Glutamatergic neuron (in vitro differentiated cells): ENCODE results near the gene TMEM247. TPM values are rescaled to one million over a fixed set of nuclear protein-coding genes. Genes with fewer than 3 reads are reported as not detected.

Source experiments
- DNase-seq: peaks from one replicate; pipeline ENCODE4 v3.0.0; 2022
- H3K27ac Mint-ChIP-seq: one replicate; pipeline ENCODE4 v1.8.0; 2020; ENCODE audit warnings: mild to moderate bottlenecking, mixed read lengths, inconsistent platforms; ENCODE audit not compliant: unreplicated experiment
- H3K27me3 Mint-ChIP-seq: one replicate; pipeline ENCODE4 v1.8.0; 2020; ENCODE audit warnings: mild to moderate bottlenecking, moderate library complexity, mixed read lengths, inconsistent platforms; ENCODE audit not compliant: unreplicated experiment
- H3K36me3 Mint-ChIP-seq: one replicate; pipeline ENCODE4 v1.8.0; 2020; ENCODE audit warnings: mild to moderate bottlenecking, mixed read lengths, inconsistent platforms; ENCODE audit not compliant: unreplicated experiment
- H3K4me1 Mint-ChIP-seq: one replicate; pipeline ENCODE4 v1.8.0; 2020; ENCODE audit warnings: mild to moderate bottlenecking, low read depth, mixed read lengths, inconsistent platforms; ENCODE audit not compliant: unreplicated experiment
- H3K4me3 Mint-ChIP-seq: one replicate; pipeline ENCODE4 v1.8.0; 2020; ENCODE audit warnings: mild to moderate bottlenecking, mixed read lengths, inconsistent platforms; ENCODE audit not compliant: unreplicated experiment
- H3K9me3 Mint-ChIP-seq: one replicate; pipeline ENCODE4 v1.8.0; 2020; ENCODE audit warnings: mild to moderate bottlenecking, moderate library complexity, mixed read lengths, inconsistent platforms; ENCODE audit not compliant: unreplicated experiment
- CTCF ChIP-seq: fragments of 200-600 bp; sonication (generic); IDR thresholded peaks from one replicate; pipeline ENCODE4 v1.5.0; 2021; ENCODE audit not compliant: partially characterized antibody, unreplicated experiment
- total RNA-seq: library from RNA; stranded (reverse); fragmentation: NEBNext Ultra II Directional; extraction: Animal tissue kit (Norgen Biotek cat#: 25700); gene quantifications from one replicate; pipeline ENCODE4 v1.2.1, GENCODE V29; 2021; ENCODE audit not compliant: unreplicated experiment

The TMEM247 gene
- total RNA-seq, 1 donor from 2014 or later, result not detected

- peaks cover 8% of the 10 kb centered on the region for H3K27me3 Mint-ChIP-seq
- TF ChIP-seq CTCF, result no peak
- peaks cover 23% of the 10 kb centered on the region for H3K4me1 Mint-ChIP-seq
- H3K36me3 Mint-ChIP-seq, result peaks cover 6% of the 10 kb centered on the region
- no peaks in the 10 kb centered on the region for H3K9me3 Mint-ChIP-seq
- no peak for DNase-seq
- H3K4me3 Mint-ChIP-seq, result no peak overlapping the region
- no peak overlapping the region for H3K27ac Mint-ChIP-seq
Observed at GRCh38 chr2:46492301-46492700, 12.9 kb downstream of the TMEM247 start.

- Mint-ChIP-seq H3K27me3 (peaks cover 8% of the 10 kb centered on the region), H3K4me3 (peak overlapping the region; percentile 40)
Observed at GRCh38 chr2:46493241-46493970, 14.0 kb downstream of the TMEM247 start.

GRCh38 chr2:46493971-46494250 lies 14.5 kb downstream of the TMEM247 start:
- Mint-ChIP-seq H3K27ac (peak overlapping the region; percentile 45), H3K4me3 (peak overlapping the region; percentile 40), H3K4me1 (peaks cover 25% of the 10 kb centered on the region), H3K9me3 (peaks cover 1% of the 10 kb centered on the region), H3K27me3 (peaks cover 8% of the 10 kb centered on the region), H3K36me3 (peaks cover 6% of the 10 kb centered on the region)
- peak; percentile 69 for DNase-seq
- no peak for TF ChIP-seq CTCF

More at GRCh38 chr2:46493241-46493970, 14.0 kb downstream of the TMEM247 start:
- no peak for DNase-seq
- Mint-ChIP-seq H3K4me1 (peaks cover 24% of the 10 kb centered on the region), H3K27ac (peak overlapping the region; percentile 45), H3K9me3 (peaks cover 1% of the 10 kb centered on the region), H3K36me3 (peaks cover 6% of the 10 kb centered on the region)
- TF ChIP-seq CTCF, result no peak

DNA sequence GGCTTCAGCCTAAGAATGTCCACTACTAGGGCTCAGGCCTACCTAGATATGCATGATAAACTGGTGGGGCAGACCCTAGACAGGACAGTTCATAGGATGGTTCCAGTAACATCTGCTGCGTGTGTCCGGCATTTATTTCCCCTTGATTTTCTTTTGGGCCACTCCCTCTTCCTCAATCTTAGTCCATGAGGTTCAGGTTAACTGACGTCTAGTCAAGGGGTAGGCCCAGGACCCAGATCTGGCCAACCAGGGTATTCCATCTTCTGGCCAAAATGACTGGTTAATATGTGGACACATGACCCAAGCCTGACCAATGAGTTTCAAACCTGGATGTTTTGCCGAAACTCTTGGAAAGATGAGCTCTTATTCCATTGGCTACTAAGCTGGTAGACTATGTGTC lies 15.2 kb downstream of the TMEM247 start:
- H3K27ac Mint-ChIP-seq, result no peak overlapping the region
- TF ChIP-seq CTCF, result no peak
- peaks cover 1% of the 10 kb centered on the region for H3K9me3 Mint-ChIP-seq
- H3K36me3 Mint-ChIP-seq, result peaks cover 6% of the 10 kb centered on the region
- H3K4me1 Mint-ChIP-seq, result peaks cover 23% of the 10 kb centered on the region
- no peak overlapping the region for H3K4me3 Mint-ChIP-seq
- no peak for DNase-seq
- peaks cover 10% of the 10 kb centered on the region for H3K27me3 Mint-ChIP-seq

DNA sequence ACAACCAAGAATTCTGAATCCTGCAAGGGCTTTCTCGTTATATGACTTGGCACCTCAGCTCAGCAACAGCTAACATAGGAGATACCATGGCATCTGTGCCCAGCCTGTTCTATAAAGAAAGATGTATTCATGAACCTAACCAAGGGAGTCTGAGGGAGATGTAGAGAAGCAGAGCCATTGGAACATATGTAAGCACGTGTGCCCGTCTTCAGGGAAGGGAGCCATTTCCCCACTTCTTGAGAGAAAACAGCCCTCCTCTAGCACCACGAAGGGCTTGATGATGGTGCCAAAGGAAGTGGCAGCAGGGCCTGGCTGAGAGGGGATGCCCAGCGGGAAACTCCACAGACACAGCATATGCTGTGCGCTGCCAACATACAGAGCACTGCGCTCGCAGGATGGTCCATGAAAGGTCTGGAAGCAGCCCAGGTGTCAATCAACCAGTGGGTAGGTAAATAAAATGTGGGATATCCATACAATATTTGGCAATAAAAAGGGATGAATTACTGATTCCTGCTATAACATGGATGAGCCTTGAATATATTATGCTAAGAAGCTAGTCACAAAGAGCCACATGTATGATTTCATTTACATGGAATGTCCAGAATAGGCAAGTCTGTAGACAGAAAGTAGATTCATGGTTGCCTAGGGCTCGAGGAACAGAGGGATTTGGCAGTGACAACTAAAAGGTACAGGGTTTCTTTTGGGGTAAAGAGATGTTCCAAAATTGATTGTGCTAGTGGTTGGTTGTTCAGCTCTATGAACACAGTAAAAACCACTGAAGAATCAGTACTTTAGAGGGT lies 16.1 kb downstream of the TMEM247 start:
- Mint-ChIP-seq H3K36me3 (peaks cover 6% of the 10 kb centered on the region), H3K4me3 (no peak overlapping the region), H3K9me3 (peaks cover 6% of the 10 kb centered on the region), H3K27ac (no peak overlapping the region), H3K27me3 (peaks cover 13% of the 10 kb centered on the region), H3K4me1 (peaks cover 22% of the 10 kb centered on the region)
- no peak for TF ChIP-seq CTCF
- DNase-seq, result no peak
